ENCODE results near the gene UNK. TPM values are rescaled to one million over a fixed set of nuclear protein-coding genes. Genes with fewer than 3 reads are reported as not detected.

UNK gene
- total and polyA plus RNA-seq, 9 of the 15 experiments (the other 6 are each of a cell fraction or from before 2014, with no cell fraction given), result 12.8 to 38.6 (median 24.8) TPM

DNA sequence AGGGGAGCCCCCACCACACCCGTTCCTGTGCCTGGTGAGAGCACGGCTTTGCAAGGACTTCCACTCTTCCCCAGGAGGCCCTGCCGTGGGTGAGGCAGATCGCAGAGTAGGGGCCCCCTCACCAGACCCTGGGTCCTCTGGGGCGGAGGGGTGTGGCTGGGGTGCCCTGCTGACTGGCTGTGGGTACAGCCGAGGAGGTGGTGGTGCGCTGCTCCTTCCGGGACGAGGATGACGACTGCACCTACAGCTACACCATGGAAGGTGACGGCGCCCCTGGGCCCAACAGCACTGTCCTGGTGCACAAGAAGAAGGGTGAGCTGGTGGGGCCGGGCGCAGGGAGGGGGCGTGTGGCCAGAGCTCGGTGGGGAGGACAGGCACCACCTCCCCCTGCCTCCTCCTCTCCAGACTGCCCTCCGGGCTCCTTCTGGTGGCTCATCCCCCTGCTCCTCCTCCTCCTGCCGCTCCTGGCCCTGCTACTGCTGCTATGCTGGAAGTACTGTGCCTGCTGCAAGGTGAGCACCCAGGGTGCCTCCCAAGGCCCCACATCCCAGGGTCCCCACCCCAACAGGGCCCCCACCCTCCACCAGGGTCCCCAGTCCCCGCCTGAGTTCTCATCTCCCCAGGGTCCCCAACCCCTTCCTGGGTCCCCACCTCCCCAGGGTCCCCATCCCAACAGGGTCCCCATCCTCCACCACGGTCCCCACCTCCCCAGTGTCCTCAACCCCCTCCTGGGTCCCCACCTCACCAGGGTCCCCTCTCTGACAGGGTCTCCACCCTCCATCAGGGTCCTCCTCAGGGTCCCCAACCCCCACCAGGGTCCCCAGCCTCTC is 47.3 kb upstream of the UNK start:
- Histone ChIP-seq H3K4me1 (replicated peaks in 1 of 2; ENCODE audit: control insufficient read depth in 2 of 2, insufficient read depth in 2 of 2, low read length in 2 of 2) (peaks cover 0 to 50% of the 10 kb centered on the region in 2 experiments; a peak in 2 of 5 replicates), H3K9me1 (ENCODE audit: control insufficient read depth, insufficient read depth, low read length) (peaks cover 4% of the 10 kb centered on the region), H4K20me1 (replicated peaks; ENCODE audit: control insufficient read depth, insufficient read depth, low read length) (peaks cover 3% of the 10 kb centered on the region; the same call in 1 of the 2 replicates), H3K27me3 (ENCODE audit: control insufficient read depth in 2 of 2, insufficient read depth in 2 of 2, low read length in 2 of 2) (peaks cover 0 to 5% of the 10 kb centered on the region in 2 experiments; a peak in 2 of 5 replicates), H3K9me3 (replicated peaks; ENCODE audit: control insufficient read depth, insufficient read depth, low read depth, low read length) (no peaks in the 10 kb centered on the region), H2AFZ (ENCODE audit: low read depth, low read length) (no peak overlapping the region; the same call in 1 of the 2 replicates), H3K4me3 (no peak overlapping the region), H3K36me3 (ENCODE audit: control insufficient read depth, insufficient read depth, low read length) (no peaks in the 10 kb centered on the region), H3K9ac (ENCODE audit: insufficient read depth in 1 of 2, low read depth in 2 of 2, low read length in 2 of 2) (peak overlapping the region in 1 of 2 experiments; percentile 68; a peak in 2 of 4 replicates), H3K4me2 (ENCODE audit: insufficient read depth, low read length) (no peak overlapping the region), H3K27ac (ENCODE audit: extremely low read depth, low read depth, low read length) (no peak overlapping the region), H3K79me2 (ENCODE audit: control insufficient read depth, insufficient read depth, low read length) (no peaks in the 10 kb centered on the region)
- intact Hi-C loops (cut with micrococcal nuclease) (no loop called here), in situ Hi-C loops (cut with MboI) (no loop called here)
- 56% methylated on average over 12 of the region's 20 CpGs for WGBS (ENCODE audit: insufficient coverage, low coverage, missing lambda C conversion rate)
- ChIA-PET CTCF (ENCODE audit: low intra/inter-chr PET ratio) (no interaction called here), POLR2A (interaction anchor here (0.8 to 1.3 kb wide), 5 partner anchors 13 to 749 kb away, joined by 3 to 7 read pairs (median 3); partner anchors contain the start of gene CDR2L)
- FAIRE-seq, result no peak
- peak; percentile 19; the same call in 1 of the 3 replicates for ATAC-seq
- no peak for DNase-seq (ENCODE audit: extremely low read depth in 1 of 4, low spot score in 3 of 4)
- no peak for TF ChIP-seq ZKSCAN8 (CRISPR knock-in tag; IDR thresholded peaks at IDR 0.05)
- no peak for TF ChIP-seq MED1 (CRISPR knock-in tag; IDR thresholded peaks at IDR 0.05; ENCODE audit: borderline replicate concordance)
- TF ChIP-seq ZNF274 (IDR thresholded peaks at IDR 0.05; ENCODE audit: borderline replicate concordance, low read depth, low read length), result no peak
- no peak for TF ChIP-seq ZNF124 (CRISPR knock-in tag; IDR thresholded peaks at IDR 0.05)
- TF ChIP-seq ZNF583 (CRISPR knock-in tag; IDR thresholded peaks at IDR 0.05), result no peak
- no peak for TF ChIP-seq NBN (IDR thresholded peaks at IDR 0.05; ENCODE audit: low read depth)
- peak; percentile 25; the same call in 1 of the 2 replicates for TF ChIP-seq ZBTB7A (IDR thresholded peaks at IDR 0.05; ENCODE audit: borderline replicate concordance, control insufficient read depth, low read depth, low read length)
- no peak for TF ChIP-seq CREBBP (IDR thresholded peaks at IDR 0.05; ENCODE audit: low read depth, low read length)
- peak; percentile 81 for TF ChIP-seq ZNF263 (CRISPR knock-in tag; IDR thresholded peaks at IDR 0.05; ENCODE audit: borderline replicate concordance)
- no peak for TF ChIP-seq ZNF133 (CRISPR knock-in tag; IDR thresholded peaks at IDR 0.05)
- no peak for TF ChIP-seq MAFF (IDR thresholded peaks at IDR 0.05; ENCODE audit: low read length)
- BruUV-seq (replicated peaks), result no TSS peak
